Loucy (cell line): ENCODE data around the gene RIPOR3.

ENCODE experiments used
- EZH2phosphoT487 ChIP-seq: fragments of 200-600 bp; IDR thresholded peaks from 2 replicates; pipeline ENCODE4 v1.6.1; 2018; ENCODE audit warnings: antibody characterized with exemption, mild to moderate bottlenecking, moderate library complexity, borderline replicate concordance
- TF ChIP-seq, protein P1 (sequence below): fragments of 200-600 bp; sonication (generic); conservative IDR thresholded peaks from 2 replicates; pipeline ENCODE4 v1.5.1; 2014; ENCODE audit warnings: mild to moderate bottlenecking, antibody characterized with exemption, low read length

DNA sequence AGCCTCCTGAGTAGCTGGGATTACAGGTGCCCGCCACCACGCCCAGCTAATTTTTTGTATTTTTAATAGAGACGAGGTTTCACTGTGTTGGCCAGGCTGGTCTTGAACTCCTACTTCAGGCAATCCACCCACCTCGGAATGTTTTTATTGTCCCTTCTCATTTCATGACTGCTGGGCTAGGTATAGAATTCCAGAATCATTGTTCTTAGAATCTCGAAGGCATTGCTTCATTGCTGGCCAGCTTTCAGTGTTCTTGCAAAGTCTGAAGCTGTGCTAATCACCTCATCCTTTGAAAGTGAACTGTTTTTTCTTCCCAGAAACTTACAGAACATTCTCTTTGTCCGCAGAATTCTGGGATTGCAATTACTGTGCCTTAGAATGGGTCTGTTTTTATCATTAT is 132.2 kb downstream of the RIPOR3 start:
- TF ChIP-seq, protein P1, sequence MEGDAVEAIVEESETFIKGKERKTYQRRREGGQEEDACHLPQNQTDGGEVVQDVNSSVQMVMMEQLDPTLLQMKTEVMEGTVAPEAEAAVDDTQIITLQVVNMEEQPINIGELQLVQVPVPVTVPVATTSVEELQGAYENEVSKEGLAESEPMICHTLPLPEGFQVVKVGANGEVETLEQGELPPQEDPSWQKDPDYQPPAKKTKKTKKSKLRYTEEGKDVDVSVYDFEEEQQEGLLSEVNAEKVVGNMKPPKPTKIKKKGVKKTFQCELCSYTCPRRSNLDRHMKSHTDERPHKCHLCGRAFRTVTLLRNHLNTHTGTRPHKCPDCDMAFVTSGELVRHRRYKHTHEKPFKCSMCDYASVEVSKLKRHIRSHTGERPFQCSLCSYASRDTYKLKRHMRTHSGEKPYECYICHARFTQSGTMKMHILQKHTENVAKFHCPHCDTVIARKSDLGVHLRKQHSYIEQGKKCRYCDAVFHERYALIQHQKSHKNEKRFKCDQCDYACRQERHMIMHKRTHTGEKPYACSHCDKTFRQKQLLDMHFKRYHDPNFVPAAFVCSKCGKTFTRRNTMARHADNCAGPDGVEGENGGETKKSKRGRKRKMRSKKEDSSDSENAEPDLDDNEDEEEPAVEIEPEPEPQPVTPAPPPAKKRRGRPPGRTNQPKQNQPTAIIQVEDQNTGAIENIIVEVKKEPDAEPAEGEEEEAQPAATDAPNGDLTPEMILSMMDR = no peak
- TF ChIP-seq EZH2phosphoT487 = no peak
